AG04450 (cell line): ENCODE results near the gene ZCCHC2. TPM values are rescaled to one million over a fixed set of nuclear protein-coding genes. Genes with fewer than 3 reads are reported as not detected.

Source experiments
- CTCF ChIA-PET: fragments of 300-600, 350-600 bp; formaldehyde crosslinking; extraction: SDS; loops from one replicate; lab custom pipeline; 2022; ENCODE audit warnings: antibody characterized with exemption, inconsistent platforms; lab: Charles Lee
- POLR2A ChIA-PET: fragments of 350-600 bp; formaldehyde crosslinking; extraction: SDS; loops from one replicate; lab custom pipeline; 2021; ENCODE audit warnings: antibody characterized with exemption, inconsistent platforms; lab: Yijun Ruan, JAX
- DNase-seq: peaks from one replicate; pipeline ENCODE4 v3.0.0-alpha.2; 2011; ENCODE audit warnings: low read depth, low spot score
- H3K27ac ChIP-seq: one replicate; pipeline ENCODE4 v1.5.1; 2012; ENCODE audit warnings: low read depth, low read length, control low read depth
- H3K27me3 ChIP-seq: one replicate; pipeline ENCODE4 v1.6.0; 2012; ENCODE audit warnings: low read length; ENCODE audit not compliant: control insufficient read depth, insufficient read depth
- H3K4me3 ChIP-seq: 2 replicates; pipeline ENCODE4 v1.5.1; 2011; ENCODE audit warnings: mild to moderate bottlenecking, low read depth, low read length, control low read depth
- H3K9me3 ChIP-seq: 2 replicates; pipeline ENCODE4 v1.5.1; 2012; ENCODE audit warnings: low read length; ENCODE audit not compliant: control insufficient read depth, insufficient read depth
- polyA plus RNA-seq: library from polyadenylated mRNA; depleted of rRNA; stranded (reverse); fragments of >200 nt; gene quantifications from 2 replicates; pipeline ENCODE4 v1.2.3, GENCODE V29; 2011
- TF ChIP-seq, protein P1 (sequence below): IDR thresholded peaks from 2 replicates; pipeline ENCODE4 v1.5.1; 2011; ENCODE audit warnings: low read depth, low read length, control low read depth, inconsistent platforms

Gene ZCCHC2
- polyA plus RNA-seq, 1 experiment, result 5.8 TPM

DNA sequence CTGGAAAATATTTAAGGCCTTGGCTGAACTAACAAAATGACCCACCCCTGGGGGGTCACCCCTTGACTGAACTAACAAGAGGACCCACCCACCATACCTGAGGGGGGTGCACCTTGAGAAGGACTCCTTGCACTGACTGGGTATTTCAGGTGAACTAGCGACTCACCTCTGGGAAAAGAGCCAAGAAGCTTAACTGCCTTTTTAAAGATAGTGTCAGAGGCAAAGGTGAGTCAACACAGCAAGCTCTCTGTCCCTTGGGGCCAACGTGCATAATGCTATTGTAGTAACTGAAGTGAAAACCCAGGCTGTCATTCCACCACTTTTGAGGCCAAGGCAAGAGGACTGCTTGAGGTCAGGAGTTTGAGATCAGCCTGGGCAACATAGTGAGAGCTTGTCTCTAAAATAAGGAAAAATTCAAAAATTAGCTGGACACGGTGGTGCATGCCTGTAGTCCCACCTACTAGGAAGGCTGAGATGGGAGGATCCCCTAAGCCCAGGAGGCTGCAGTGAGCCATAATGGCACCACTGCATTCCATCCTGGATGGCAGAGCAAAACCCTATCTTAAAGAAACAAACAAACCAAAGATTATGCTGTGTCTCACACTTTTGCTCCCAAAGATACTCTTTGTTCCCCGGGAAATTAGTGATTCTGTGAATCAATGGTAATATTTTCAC lies 36.4 kb upstream of the ZCCHC2 start:
- DNase-seq, result no peak
- no peaks in the 10 kb centered on the region for H3K9me3 ChIP-seq
- TF ChIP-seq, protein P1, sequence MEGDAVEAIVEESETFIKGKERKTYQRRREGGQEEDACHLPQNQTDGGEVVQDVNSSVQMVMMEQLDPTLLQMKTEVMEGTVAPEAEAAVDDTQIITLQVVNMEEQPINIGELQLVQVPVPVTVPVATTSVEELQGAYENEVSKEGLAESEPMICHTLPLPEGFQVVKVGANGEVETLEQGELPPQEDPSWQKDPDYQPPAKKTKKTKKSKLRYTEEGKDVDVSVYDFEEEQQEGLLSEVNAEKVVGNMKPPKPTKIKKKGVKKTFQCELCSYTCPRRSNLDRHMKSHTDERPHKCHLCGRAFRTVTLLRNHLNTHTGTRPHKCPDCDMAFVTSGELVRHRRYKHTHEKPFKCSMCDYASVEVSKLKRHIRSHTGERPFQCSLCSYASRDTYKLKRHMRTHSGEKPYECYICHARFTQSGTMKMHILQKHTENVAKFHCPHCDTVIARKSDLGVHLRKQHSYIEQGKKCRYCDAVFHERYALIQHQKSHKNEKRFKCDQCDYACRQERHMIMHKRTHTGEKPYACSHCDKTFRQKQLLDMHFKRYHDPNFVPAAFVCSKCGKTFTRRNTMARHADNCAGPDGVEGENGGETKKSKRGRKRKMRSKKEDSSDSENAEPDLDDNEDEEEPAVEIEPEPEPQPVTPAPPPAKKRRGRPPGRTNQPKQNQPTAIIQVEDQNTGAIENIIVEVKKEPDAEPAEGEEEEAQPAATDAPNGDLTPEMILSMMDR, result no peak
- CTCF ChIA-PET, result no interaction called here
- H3K27ac ChIP-seq, result no peak overlapping the region
- no peak overlapping the region for H3K4me3 ChIP-seq
- H3K27me3 ChIP-seq, result no peaks in the 10 kb centered on the region
- POLR2A ChIA-PET, result no interaction called here

GRCh38 chr18:62487161-62487560 lies 35.7 kb upstream of the ZCCHC2 start:
- ChIA-PET POLR2A (no interaction called here), CTCF (no interaction called here)
- Histone ChIP-seq H3K27me3 (no peaks in the 10 kb centered on the region), H3K4me3 (no peak overlapping the region), H3K9me3 (no peaks in the 10 kb centered on the region), H3K27ac (no peak overlapping the region)
- TF ChIP-seq, protein P1, result no peak
- no peak for DNase-seq

DNA sequence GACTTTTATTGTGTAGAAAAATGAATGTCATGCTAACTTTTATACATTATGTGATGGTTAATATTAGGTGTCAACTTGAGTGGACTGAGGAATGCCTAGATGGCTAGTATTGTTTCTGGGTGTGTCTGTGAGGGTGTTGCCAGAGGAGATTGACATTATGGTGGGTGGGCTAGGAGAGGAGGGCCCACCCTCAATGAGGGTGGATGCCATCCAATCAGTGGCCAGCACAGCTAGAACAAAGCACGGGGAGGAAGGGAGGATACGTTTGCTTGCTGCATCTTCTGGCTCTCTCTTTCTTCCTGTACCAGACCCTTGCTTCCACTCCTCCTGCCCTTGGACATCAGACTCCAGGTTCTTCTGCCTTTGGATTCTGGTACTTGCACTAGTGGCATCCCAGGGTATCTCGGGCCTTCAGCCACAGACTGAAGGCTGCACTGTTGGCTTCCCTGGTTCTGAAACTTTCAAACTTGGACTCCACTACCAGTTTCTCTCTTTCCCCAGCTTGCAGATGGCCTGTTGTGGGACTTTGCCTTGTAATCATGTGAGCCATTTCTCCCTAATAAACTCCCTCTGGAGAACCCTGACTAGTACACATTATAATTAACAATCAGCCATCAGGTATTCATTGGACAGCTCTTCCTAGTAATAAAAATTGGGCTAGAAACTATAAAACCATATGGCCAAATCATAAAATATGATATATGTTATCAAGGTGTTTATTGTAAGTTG lies 31.7 kb upstream of the ZCCHC2 start:
- ChIA-PET POLR2A (no interaction called here), CTCF (interaction anchor here (0.9 kb wide), 1 partner anchor 96 kb away, joined by 4 read pairs; no protein-coding TSS in a partner anchor)
- no peak for DNase-seq
- Histone ChIP-seq H3K9me3 (no peaks in the 10 kb centered on the region), H3K4me3 (no peak overlapping the region), H3K27me3 (no peaks in the 10 kb centered on the region), H3K27ac (no peak overlapping the region)
- TF ChIP-seq, protein P1, result no peak

GRCh38 chr18:62493033-62493862 lies 29.6 kb upstream of the ZCCHC2 start:
- ChIA-PET POLR2A (no interaction called here), CTCF (no interaction called here)
- TF ChIP-seq, protein P1, result no peak
- Histone ChIP-seq H3K27ac (no peak overlapping the region), H3K4me3 (no peak overlapping the region), H3K27me3 (peaks cover 2% of the 10 kb centered on the region), H3K9me3 (no peaks in the 10 kb centered on the region)
- DNase-seq, result no peak

DNA sequence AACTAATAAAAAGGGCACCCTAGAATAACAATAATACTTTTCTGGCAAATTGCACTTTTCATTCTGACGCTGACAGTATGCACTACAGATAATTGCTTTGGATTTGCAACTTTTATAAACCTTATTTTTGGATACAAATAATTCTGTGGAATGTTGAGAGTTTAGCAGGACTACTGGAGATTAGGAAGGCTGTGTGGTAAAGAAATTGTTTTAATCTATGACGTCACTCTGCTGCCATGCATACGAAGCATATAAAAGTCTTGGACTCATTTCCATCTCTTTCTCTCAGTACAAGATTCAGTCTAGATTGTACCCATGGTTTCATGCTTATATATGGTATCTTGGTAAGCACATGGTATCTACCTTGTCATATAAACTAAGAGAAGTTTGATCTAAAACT lies 28.1 kb upstream of the ZCCHC2 start:
- H3K9me3 ChIP-seq, result no peaks in the 10 kb centered on the region
- no peak for DNase-seq
- no peak overlapping the region for H3K4me3 ChIP-seq
- H3K27ac ChIP-seq, result no peak overlapping the region
- TF ChIP-seq, protein P1, result no peak
- ChIA-PET CTCF (no interaction called here), POLR2A (no interaction called here)
- H3K27me3 ChIP-seq, result peaks cover 7% of the 10 kb centered on the region
